HG02759 (cell line): ENCODE results near the gene DYSF.

Experiments
- ATAC-seq: cut with Tn5 transposase; IDR thresholded peaks from one replicate; pipeline ENCODE4 v1.9.1; 2021; ENCODE audit warnings: mild to moderate bottlenecking, moderate library complexity; ENCODE audit not compliant: unreplicated experiment

The DYSF gene

GRCh38 chr2:71455741-71456569, 2.6 kb downstream of the DYSF start:
- no peak for ATAC-seq

- no peak for ATAC-seq
Observed at GRCh38 chr2:71456617-71457016, 3.3 kb downstream of the DYSF start.

- no peak for ATAC-seq
Observed at GRCh38 chr2:71457123-71457915, 4.0 kb downstream of the DYSF start.

DNA sequence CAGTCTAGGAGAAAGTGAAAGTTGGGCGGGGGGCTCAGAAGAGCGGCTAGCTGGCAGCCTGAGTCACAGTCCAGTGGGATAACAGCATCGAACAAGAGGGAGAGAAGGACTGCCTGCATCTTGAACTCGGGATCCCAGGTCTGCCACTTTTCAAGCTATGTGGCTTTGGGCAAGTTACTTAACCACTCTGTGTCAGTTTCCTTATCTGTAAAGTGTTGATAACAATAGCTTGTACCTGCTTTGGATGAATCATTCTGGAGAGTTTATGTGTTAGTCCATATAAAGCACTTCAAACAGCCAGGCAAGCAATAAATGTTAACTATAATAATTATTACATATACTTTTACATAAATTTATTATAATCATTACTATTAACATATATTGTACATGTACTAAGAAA, 4.6 kb downstream of the DYSF start:
- no peak for ATAC-seq

DNA sequence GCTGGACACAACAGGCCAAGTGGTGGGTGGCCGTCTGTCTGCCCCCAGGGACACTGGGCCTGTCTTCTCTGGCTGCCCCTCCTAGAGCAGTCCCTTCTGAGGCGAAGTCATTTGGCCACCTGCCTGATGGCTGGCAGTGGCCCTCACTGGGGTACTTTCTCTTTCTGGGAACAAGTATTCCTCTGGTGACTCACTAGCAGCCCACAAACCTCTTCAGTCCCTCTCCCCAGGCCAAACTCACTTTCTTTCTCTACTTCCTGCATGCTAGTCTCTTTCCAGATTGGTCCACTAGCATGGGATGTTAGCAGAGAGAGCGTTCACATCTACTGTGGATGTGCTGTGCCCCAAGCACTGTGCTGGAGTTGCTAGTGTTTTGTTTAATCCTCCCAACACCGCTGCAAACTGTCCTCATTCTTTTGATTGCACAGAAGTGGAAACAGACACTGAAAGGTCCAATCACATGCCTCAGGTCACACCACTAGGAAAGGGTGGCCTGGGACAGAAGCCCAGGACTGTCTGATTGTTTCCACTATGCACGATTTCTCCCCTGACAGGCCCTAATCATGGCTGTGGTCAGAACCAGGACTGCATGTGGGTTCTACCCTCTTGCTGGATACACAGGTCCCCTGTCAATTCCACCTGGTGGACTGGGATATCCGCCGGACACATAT, 5.2 kb downstream of the DYSF start:
- ATAC-seq: no peak

- no peak for ATAC-seq
Observed at GRCh38 chr2:71459084-71459431, 5.7 kb downstream of the DYSF start.

DNA sequence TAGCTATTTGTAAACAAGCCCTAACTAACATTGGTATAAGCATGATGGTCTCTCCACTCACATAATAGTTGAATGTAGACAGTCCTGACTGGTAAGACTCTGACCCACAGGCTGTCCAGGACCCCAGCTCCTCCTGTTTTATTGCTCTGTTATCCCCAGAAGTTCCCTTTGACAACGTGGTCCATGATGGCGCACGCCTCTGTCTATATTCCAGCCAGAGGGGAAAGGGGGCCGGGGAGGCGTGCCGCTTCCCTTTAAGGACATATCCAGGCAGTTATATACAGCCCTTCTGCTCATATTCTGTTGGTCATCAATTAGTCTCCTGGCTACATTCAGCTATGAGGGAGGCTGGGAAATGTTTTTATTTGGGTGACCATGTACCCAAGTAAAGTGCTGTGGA, 6.7 kb downstream of the DYSF start:
- no peak for ATAC-seq

GRCh38 chr2:71460595-71461303, 7.4 kb downstream of the DYSF start:
- no peak for ATAC-seq

GRCh38 chr2:71461304-71461671, 7.9 kb downstream of the DYSF start:
- ATAC-seq: no peak

- no peak for ATAC-seq
Observed at GRCh38 chr2:71462056-71462605, 8.8 kb downstream of the DYSF start.

DNA sequence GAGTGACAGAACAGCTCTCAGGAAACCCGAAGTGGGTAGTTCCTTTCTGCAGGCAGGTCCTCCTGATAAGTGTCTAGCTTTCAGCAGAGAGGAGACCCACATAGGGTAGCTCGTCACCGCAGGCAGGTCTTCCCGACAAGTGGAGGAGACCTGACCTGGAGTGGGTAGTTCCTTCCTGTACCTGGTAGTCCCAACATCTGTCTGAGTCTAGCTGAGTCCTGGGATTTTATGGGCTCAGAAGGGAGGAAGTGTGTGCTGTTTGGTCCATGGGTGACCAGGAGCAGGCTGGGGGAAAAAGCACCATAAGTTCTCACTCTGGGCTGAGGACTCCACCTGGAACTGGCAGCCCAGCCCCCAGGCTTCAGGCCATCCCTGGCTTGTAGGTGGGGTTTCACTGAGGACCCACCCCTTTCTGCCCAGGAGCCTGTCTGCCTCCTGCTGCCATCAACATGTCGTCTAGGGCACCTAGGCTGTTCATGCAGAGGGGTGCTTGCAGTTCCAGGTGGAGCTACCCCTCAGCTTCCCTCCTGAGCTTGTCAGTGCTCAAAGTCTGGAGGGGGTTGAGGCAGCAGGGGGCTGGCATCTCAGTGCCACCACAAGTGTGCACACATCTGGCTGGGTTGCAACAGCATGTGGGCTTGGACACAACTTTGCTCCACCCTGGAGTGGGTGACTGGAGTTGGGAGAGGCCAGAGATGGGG, 9.4 kb downstream of the DYSF start:
- ATAC-seq: no peak

DNA sequence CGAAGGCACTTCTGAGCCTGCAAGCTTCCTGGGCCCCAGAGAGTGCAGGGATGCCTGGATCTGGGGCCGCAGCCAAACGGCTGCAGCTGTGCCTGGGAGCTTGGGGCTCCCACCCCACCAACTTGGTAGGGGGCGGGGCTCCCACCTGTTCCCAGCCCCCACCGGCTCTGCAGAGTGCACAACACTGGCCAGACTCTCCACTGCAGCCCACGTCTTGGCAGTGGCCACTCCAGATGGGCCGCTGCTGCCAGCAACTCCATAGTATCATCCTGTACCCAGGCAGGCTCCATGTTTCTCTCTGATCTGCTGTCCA, 9.9 kb downstream of the DYSF start:
- ATAC-seq: no peak

DNA sequence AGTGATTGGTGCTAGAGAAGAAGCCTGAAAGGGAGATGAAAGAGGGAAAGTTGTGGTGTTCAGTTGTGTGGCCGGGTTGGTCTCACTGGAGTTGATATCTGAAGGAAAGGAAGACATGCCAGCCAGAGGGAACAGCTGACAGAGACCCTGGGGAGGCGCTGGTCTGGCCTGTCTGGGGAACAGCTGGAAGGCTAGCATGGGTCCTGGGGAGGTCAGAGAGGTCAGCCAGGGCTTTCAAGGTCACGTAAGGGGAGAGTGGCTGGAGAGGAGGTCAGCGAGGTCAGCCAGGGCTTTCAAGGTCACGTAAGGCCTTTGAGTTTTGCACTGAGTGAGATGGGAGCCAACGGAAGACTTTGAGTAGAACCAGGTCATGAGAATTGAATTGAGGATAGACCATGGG, 11.0 kb downstream of the DYSF start:
- no peak for ATAC-seq

GRCh38 chr2:71465356-71465755, 12.0 kb downstream of the DYSF start:
- ATAC-seq: no peak

DNA sequence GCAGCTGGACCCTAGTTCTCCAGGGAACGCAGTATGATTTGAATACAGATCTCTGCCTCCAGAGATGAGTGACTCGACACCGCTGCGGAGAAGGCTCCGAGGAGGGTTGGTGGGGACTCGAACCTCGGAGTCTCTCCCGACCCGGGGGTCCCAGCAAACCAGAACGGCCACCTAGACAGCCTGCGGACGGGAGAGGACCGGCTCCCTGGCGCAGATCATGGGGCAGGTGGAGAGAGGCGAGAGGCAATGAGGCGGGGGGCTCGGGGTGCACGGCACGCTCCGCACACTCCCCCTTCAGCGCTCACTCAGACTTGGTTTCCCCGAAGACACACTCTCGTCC, 12.6 kb downstream of the DYSF start:
- ATAC-seq: no peak

GRCh38 chr2:71466301-71467179, 13.2 kb downstream of the DYSF start:
- ATAC-seq: no peak

GRCh38 chr2:71467180-71467815, 13.9 kb downstream of the DYSF start:
- no peak for ATAC-seq

DNA sequence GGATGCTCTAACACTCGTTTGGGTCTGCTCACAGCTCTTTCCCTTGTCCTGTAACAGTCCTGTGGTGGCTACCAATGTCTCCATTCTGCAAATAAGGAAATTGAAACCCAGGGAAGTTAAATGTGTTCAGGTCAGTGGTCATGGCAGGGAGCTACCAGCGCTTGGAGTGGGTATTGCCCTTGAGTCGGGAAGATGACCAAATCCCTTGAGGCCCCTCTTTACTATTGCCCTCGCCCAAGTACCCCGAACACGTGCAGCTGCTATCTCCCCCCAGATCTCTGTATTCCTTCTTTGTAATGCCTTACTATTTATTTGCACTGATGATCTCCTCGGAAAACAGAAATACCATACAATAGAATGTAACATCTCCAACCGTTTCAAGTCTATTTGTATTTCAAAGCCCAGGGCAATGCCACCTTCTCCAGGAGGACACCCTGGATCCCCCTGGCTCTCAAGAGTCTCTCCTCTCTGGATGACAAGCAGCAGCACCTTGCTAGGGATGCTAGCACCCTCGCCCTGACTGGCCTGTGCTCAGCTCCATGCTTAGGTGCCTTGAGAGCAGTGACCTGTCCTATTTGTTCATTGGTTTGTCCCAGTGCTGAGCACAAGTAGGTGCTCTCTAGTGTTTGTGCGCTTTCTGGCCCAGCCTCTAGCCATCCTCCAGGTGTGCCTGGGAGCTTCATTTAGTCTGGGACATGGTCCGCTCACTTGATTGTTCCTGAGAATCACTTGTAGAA, 15.1 kb downstream of the DYSF start:
- no peak for ATAC-seq
